ENCODE data around the gene BORCS8. TPM values are rescaled to one million over a fixed set of nuclear protein-coding genes. Genes with fewer than 3 reads are reported as not detected.
A peak's percentile ranks its signal among the peaks of the same experiment; 100 is the strongest.

BORCS8 gene
- total RNA-seq, 1 donor from 2014 or later: 4.2 TPM

- H3K27ac ChIP-seq (ENCODE audit: low read depth, low read length): no peak overlapping the region
- peaks cover 21 to 36% (median 29%) of the 10 kb centered on the region in 3 donors for H3K27me3 ChIP-seq (ENCODE audit: control insufficient read depth in 3 of 3, insufficient read depth in 3 of 3, low read length in 3 of 3)
- peaks cover 11 to 16% (median 11%) of the 10 kb centered on the region in 3 donors for H3K4me1 ChIP-seq (ENCODE audit: control insufficient read depth in 3 of 3, insufficient read depth in 3 of 3, low read length in 3 of 3)
Measured at GRCh38 chr19:19205416-19206410, 13.8 kb upstream of the BORCS8 start.

GRCh38 chr19:19204181-19204580 lies 12.2 kb upstream of the BORCS8 start:
- Histone ChIP-seq H3K4me3 (ENCODE audit: low read length in 3 of 3) (no peak overlapping the region), H3K9ac (ENCODE audit: low read depth in 1 of 3, low read length in 3 of 3) (no peak overlapping the region)

More at GRCh38 chr19:19205416-19206410, 13.8 kb upstream of the BORCS8 start:
- H3K36me3 ChIP-seq (ENCODE audit: control insufficient read depth in 3 of 3, insufficient read depth in 3 of 3, low read length in 3 of 3): peaks cover 3 to 10% (median 5%) of the 10 kb centered on the region in 3 donors
- H3K4me3 ChIP-seq (ENCODE audit: low read length in 3 of 3): no peak overlapping the region
- peak overlapping the region in 1 of 3 donors; percentile 10 for H3K9ac ChIP-seq (ENCODE audit: low read depth in 1 of 3, low read length in 3 of 3)
- no peaks in the 10 kb centered on the region for H3K9me3 ChIP-seq (ENCODE audit: control insufficient read depth in 3 of 3, low read length in 3 of 3)

GRCh38 chr19:19203012-19203856 lies 11.3 kb upstream of the BORCS8 start, which contains the start of gene NR2C2AP:
Gene NR2C2AP, minus strand, starts transcription at chr19:19203414. Its CDS starts 354 bp downstream, at chr19:19203060.
- Histone ChIP-seq H3K9me3 (ENCODE audit: control insufficient read depth in 3 of 3, low read length in 3 of 3) (no peaks in the 10 kb centered on the region), H3K36me3 (ENCODE audit: control insufficient read depth in 3 of 3, insufficient read depth in 3 of 3, low read length in 3 of 3) (peaks cover 18 to 25% (median 18%) of the 10 kb centered on the region in 3 donors), H3K27ac (ENCODE audit: low read depth, low read length) (peak within 1 kb of the TSS; percentile 74), H3K27me3 (ENCODE audit: control insufficient read depth in 3 of 3, insufficient read depth in 3 of 3, low read length in 3 of 3) (peaks cover 13 to 25% (median 24%) of the 10 kb centered on the region in 3 donors), H3K9ac (ENCODE audit: low read depth in 1 of 3, low read length in 3 of 3) (peak within 1 kb of the TSS; percentile 82 to 90 (median 88)), H3K4me1 (ENCODE audit: control insufficient read depth in 3 of 3, insufficient read depth in 3 of 3, low read length in 3 of 3) (peaks cover 11 to 16% (median 11%) of the 10 kb centered on the region in 3 donors), H3K4me3 (ENCODE audit: low read length in 3 of 3) (peak within 1 kb of the TSS; percentile 73 to 86 (median 76))

More at GRCh38 chr19:19204181-19204580, 12.2 kb upstream of the BORCS8 start:
- peaks cover 11 to 16% (median 11%) of the 10 kb centered on the region in 3 donors for H3K4me1 ChIP-seq (ENCODE audit: control insufficient read depth in 3 of 3, insufficient read depth in 3 of 3, low read length in 3 of 3)
- H3K27ac ChIP-seq (ENCODE audit: low read depth, low read length): no peak overlapping the region
- H3K36me3 ChIP-seq (ENCODE audit: control insufficient read depth in 3 of 3, insufficient read depth in 3 of 3, low read length in 3 of 3): peaks cover 8 to 15% (median 8%) of the 10 kb centered on the region in 3 donors
- peaks cover 15 to 27% (median 25%) of the 10 kb centered on the region in 3 donors for H3K27me3 ChIP-seq (ENCODE audit: control insufficient read depth in 3 of 3, insufficient read depth in 3 of 3, low read length in 3 of 3)
- no peaks in the 10 kb centered on the region for H3K9me3 ChIP-seq (ENCODE audit: control insufficient read depth in 3 of 3, low read length in 3 of 3)

GRCh38 chr19:19202707-19203011 lies 10.7 kb upstream of the BORCS8 start:
- Histone ChIP-seq H3K27me3 (ENCODE audit: control insufficient read depth in 3 of 3, insufficient read depth in 3 of 3, low read length in 3 of 3) (peaks cover 13 to 21% (median 21%) of the 10 kb centered on the region in 3 donors), H3K4me1 (ENCODE audit: control insufficient read depth in 3 of 3, insufficient read depth in 3 of 3, low read length in 3 of 3) (peaks cover 11 to 16% (median 11%) of the 10 kb centered on the region in 3 donors), H3K27ac (ENCODE audit: low read depth, low read length) (peak overlapping the region; percentile 74), H3K9ac (ENCODE audit: low read depth in 1 of 3, low read length in 3 of 3) (peak overlapping the region; percentile 82 to 90 (median 88)), H3K36me3 (ENCODE audit: control insufficient read depth in 3 of 3, insufficient read depth in 3 of 3, low read length in 3 of 3) (peaks cover 22 to 28% (median 22%) of the 10 kb centered on the region in 3 donors), H3K4me3 (ENCODE audit: low read length in 3 of 3) (peak overlapping the region; percentile 73 to 86 (median 76)), H3K9me3 (ENCODE audit: control insufficient read depth in 3 of 3, low read length in 3 of 3) (no peaks in the 10 kb centered on the region)

DNA sequence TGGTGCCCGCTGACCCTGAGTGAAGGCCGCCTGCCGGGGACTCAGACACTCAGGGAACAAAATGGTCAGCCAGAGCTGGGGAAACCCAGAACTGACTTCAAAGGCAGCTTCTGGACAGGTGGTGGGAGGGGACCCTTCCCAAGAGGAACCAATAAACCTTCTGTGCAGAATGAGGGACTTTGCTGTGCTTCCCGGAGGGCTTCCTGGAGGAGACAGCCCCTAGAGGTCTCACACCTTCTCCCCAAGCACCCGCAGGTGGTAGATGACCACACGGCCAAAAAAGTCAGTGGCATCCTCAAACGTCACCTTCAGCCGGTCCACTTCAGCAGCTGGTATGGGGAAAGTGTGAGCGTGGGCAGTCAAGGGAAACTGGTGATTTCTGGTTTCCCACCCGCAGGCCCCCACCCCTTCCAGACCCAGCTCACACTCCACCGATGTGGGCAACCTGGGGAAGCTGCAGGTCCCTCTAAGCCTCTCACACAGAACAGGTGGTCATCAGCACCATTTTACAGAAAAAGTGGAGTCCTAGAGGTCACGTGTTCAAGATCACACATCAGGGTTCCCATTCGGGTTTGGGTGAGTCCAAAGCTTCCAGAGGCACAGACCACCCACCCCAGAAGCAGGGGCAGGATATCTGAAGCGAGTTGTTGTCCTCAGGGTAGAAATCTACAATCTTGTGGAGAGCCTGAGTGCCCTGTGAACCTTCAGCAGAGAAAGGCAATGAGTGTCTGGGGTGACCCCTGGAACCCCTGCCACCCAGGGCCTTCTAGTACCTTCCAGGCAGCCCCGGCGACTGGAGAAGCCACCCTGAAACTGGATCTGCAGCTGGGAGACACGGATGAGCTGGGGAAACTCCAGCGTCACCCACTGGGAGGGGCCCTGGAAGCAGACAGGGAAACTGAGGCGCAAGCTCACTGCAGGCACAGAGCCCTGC lies 10.0 kb upstream of the BORCS8 start:
- peaks cover 25 to 33% (median 26%) of the 10 kb centered on the region in 3 donors for H3K36me3 ChIP-seq (ENCODE audit: control insufficient read depth in 3 of 3, insufficient read depth in 3 of 3, low read length in 3 of 3)
- H3K9ac ChIP-seq (ENCODE audit: low read depth in 1 of 3, low read length in 3 of 3): peak overlapping the region in 2 of 3 donors; percentile 82 to 90
- H3K4me3 ChIP-seq (ENCODE audit: low read length in 3 of 3): peak overlapping the region; percentile 73 to 86 (median 76)
- H3K9me3 ChIP-seq (ENCODE audit: control insufficient read depth in 3 of 3, low read length in 3 of 3): no peaks in the 10 kb centered on the region
- peaks cover 7 to 14% (median 14%) of the 10 kb centered on the region in 3 donors for H3K27me3 ChIP-seq (ENCODE audit: control insufficient read depth in 3 of 3, insufficient read depth in 3 of 3, low read length in 3 of 3)
- no peak overlapping the region for H3K27ac ChIP-seq (ENCODE audit: low read depth, low read length)
- peaks cover 11% of the 10 kb centered on the region in 3 donors for H3K4me1 ChIP-seq (ENCODE audit: control insufficient read depth in 3 of 3, insufficient read depth in 3 of 3, low read length in 3 of 3)

GRCh38 chr19:19193926-19194325 lies 2.0 kb upstream of the BORCS8 start:
- Histone ChIP-seq H3K9ac (ENCODE audit: low read depth in 1 of 3, low read length in 3 of 3) (peak overlapping the region; percentile 33 to 91 (median 89)), H3K4me3 (ENCODE audit: low read length in 3 of 3) (peak overlapping the region; percentile 87 to 93 (median 90)), H3K27me3 (ENCODE audit: control insufficient read depth in 3 of 3, insufficient read depth in 3 of 3, low read length in 3 of 3) (no peaks in the 10 kb centered on the region), H3K36me3 (ENCODE audit: control insufficient read depth in 3 of 3, insufficient read depth in 3 of 3, low read length in 3 of 3) (peaks cover 17 to 25% (median 22%) of the 10 kb centered on the region in 3 donors), H3K27ac (ENCODE audit: low read depth, low read length) (no peak overlapping the region), H3K9me3 (ENCODE audit: control insufficient read depth in 3 of 3, low read length in 3 of 3) (no peaks in the 10 kb centered on the region), H3K4me1 (ENCODE audit: control insufficient read depth in 3 of 3, insufficient read depth in 3 of 3, low read length in 3 of 3) (peaks cover 35 to 37% (median 37%) of the 10 kb centered on the region in 3 donors)

GRCh38 chr19:19192910-19193423 lies 1.0 kb upstream of the BORCS8 start:
- H3K9ac ChIP-seq (ENCODE audit: low read depth in 1 of 3, low read length in 3 of 3): peak overlapping the region; percentile 89 to 91 (median 90)
- peak overlapping the region; percentile 99 for H3K27ac ChIP-seq (ENCODE audit: low read depth, low read length)
- peaks cover 35 to 37% (median 37%) of the 10 kb centered on the region in 3 donors for H3K4me1 ChIP-seq (ENCODE audit: control insufficient read depth in 3 of 3, insufficient read depth in 3 of 3, low read length in 3 of 3)
- peak overlapping the region; percentile 87 to 93 (median 90) for H3K4me3 ChIP-seq (ENCODE audit: low read length in 3 of 3)
- no peaks in the 10 kb centered on the region for H3K9me3 ChIP-seq (ENCODE audit: control insufficient read depth in 3 of 3, low read length in 3 of 3)
- H3K36me3 ChIP-seq (ENCODE audit: control insufficient read depth in 3 of 3, insufficient read depth in 3 of 3, low read length in 3 of 3): peaks cover 7 to 16% (median 12%) of the 10 kb centered on the region in 3 donors
- H3K27me3 ChIP-seq (ENCODE audit: control insufficient read depth in 3 of 3, insufficient read depth in 3 of 3, low read length in 3 of 3): no peaks in the 10 kb centered on the region

DNA sequence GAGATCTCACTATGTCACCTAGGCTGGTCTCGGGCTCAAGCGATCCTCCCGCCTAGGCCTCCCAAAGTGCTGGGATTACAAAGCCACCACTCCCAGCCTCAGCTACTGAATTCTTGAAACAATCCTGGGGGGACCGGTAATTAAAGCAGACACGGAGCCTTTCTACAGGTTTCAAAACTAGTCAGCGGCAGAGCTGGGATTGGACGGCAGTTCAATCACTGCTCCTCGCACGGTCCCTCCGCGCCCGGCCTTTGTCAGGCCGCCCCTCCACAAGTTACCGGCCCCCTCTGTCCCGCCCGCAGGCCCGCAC lies 229 bp downstream of the BORCS8 start:
- H3K9ac ChIP-seq (ENCODE audit: low read depth in 1 of 3, low read length in 3 of 3): peak overlapping the region; percentile 99 to 100 (median 100)
- peak overlapping the region; percentile 95 to 99 (median 98) for H3K4me3 ChIP-seq (ENCODE audit: low read length in 3 of 3)
- peak overlapping the region; percentile 99 for H3K27ac ChIP-seq (ENCODE audit: low read depth, low read length)
- peaks cover 3 to 10% (median 4%) of the 10 kb centered on the region in 3 donors for H3K36me3 ChIP-seq (ENCODE audit: control insufficient read depth in 3 of 3, insufficient read depth in 3 of 3, low read length in 3 of 3)
- no peaks in the 10 kb centered on the region for H3K9me3 ChIP-seq (ENCODE audit: control insufficient read depth in 3 of 3, low read length in 3 of 3)
- peaks cover 35 to 37% (median 37%) of the 10 kb centered on the region in 3 donors for H3K4me1 ChIP-seq (ENCODE audit: control insufficient read depth in 3 of 3, insufficient read depth in 3 of 3, low read length in 3 of 3)
- no peaks in the 10 kb centered on the region for H3K27me3 ChIP-seq (ENCODE audit: control insufficient read depth in 3 of 3, insufficient read depth in 3 of 3, low read length in 3 of 3)

Data from skeletal muscle tissue (tissue), 4 donors.